Calu3 (cell line): ENCODE measurements around the gene ATXN7L2. TPM values are rescaled to one million over a fixed set of nuclear protein-coding genes. Genes with fewer than 3 reads are reported as not detected.

ENCODE experiments used
- BruUV-seq: library from RNA; stranded (reverse); fragments of 400-500 nt; replicated peaks from 2 replicates; lab custom pipeline; 2021; lab: Mats Ljungman, UMichigan
- CTCF ChIA-PET: fragments of 300-600 bp; sonication (Branson Sonifier 250); formaldehyde crosslinking; loops from one replicate; lab custom pipeline; 2022; ENCODE audit warnings: antibody characterized with exemption; lab: Charles Lee
- DNase-seq: peaks from one replicate; pipeline ENCODE4 v3.0.0; 2022
- H3K27ac Mint-ChIP-seq: one replicate; pipeline ENCODE4 v1.8.0; 2022; ENCODE audit warnings: mixed read lengths; ENCODE audit not compliant: unreplicated experiment
- H3K27me3 Mint-ChIP-seq: one replicate; pipeline ENCODE4 v1.8.0; 2022; ENCODE audit warnings: mixed read lengths; ENCODE audit not compliant: unreplicated experiment
- H3K36me3 Mint-ChIP-seq: one replicate; pipeline ENCODE4 v1.8.0; 2022; ENCODE audit warnings: mild to moderate bottlenecking, moderate library complexity, mixed read lengths; ENCODE audit not compliant: insufficient read depth, unreplicated experiment
- H3K4me1 Mint-ChIP-seq: one replicate; pipeline ENCODE4 v1.8.0; 2022; ENCODE audit warnings: mild to moderate bottlenecking, low read depth, mixed read lengths; ENCODE audit not compliant: unreplicated experiment
- H3K4me3 Mint-ChIP-seq: one replicate; pipeline ENCODE4 v1.8.0; 2022; ENCODE audit warnings: mild to moderate bottlenecking, low read depth, moderate library complexity, mixed read lengths; ENCODE audit not compliant: unreplicated experiment
- H3K9me3 Mint-ChIP-seq: one replicate; pipeline ENCODE4 v1.8.0; 2022; ENCODE audit warnings: low read depth, mixed read lengths; ENCODE audit not compliant: unreplicated experiment
- CTCF ChIP-seq: fragments of 200-600 bp; IDR thresholded peaks from one replicate; pipeline ENCODE4 v1.8.0; 2022; ENCODE audit warnings: antibody characterized with exemption; ENCODE audit not compliant: unreplicated experiment
- intact Hi-C: fragments of 100-400 bp; cut with micrococcal nuclease; formaldehyde crosslinking; loops from one replicate; pipeline ENCODE4 v1.10.0; 2022; ENCODE audit not compliant: unreplicated experiment
- total RNA-seq: library from RNA; stranded (reverse); gene quantifications from 2 replicates; pipeline ENCODE4 v1.2.3, GENCODE V29; 2022

The ATXN7L2 gene
- total RNA-seq, 1 experiment from 2014 or later, result 4.3 TPM

- Mint-ChIP-seq H3K4me3 (no peak overlapping the region), H3K9me3 (no peaks in the 10 kb centered on the region), H3K27ac (no peak overlapping the region), H3K4me1 (peaks cover 6% of the 10 kb centered on the region), H3K27me3 (peaks cover 66% of the 10 kb centered on the region), H3K36me3 (peaks cover 5% of the 10 kb centered on the region)
- no TSS peak for BruUV-seq
- intact Hi-C loops, result no loop called here
- no peak for DNase-seq
- no peak for TF ChIP-seq CTCF
- CTCF ChIA-PET, result no interaction called here
Observed at GRCh38 chr1:109528712-109529111, 45.0 kb downstream of the ATXN7L2 start.

GRCh38 chr1:109529881-109530456 lies 46.3 kb downstream of the ATXN7L2 start:
- Mint-ChIP-seq H3K4me3 (no peak overlapping the region), H3K36me3 (peaks cover 5% of the 10 kb centered on the region), H3K27me3 (peaks cover 65% of the 10 kb centered on the region), H3K4me1 (peaks cover 6% of the 10 kb centered on the region), H3K9me3 (no peaks in the 10 kb centered on the region), H3K27ac (no peak overlapping the region)
- intact Hi-C loops, result no loop called here
- DNase-seq, result no peak
- CTCF ChIA-PET, result interaction anchor here (1.0 to 1.4 kb wide), 2 partner anchors 31 to 39 kb away, joined by 3 to 4 read pairs; no protein-coding TSS in a partner anchor
- no TSS peak for BruUV-seq
- TF ChIP-seq CTCF, result no peak

- no peak overlapping the region for H3K27ac Mint-ChIP-seq
- H3K36me3 Mint-ChIP-seq, result peaks cover 5% of the 10 kb centered on the region
- H3K4me1 Mint-ChIP-seq, result peaks cover 6% of the 10 kb centered on the region
- BruUV-seq, result no TSS peak
- peaks cover 62% of the 10 kb centered on the region for H3K27me3 Mint-ChIP-seq
- intact Hi-C loops, result no loop called here
- no peak overlapping the region for H3K4me3 Mint-ChIP-seq
- no peak for TF ChIP-seq CTCF
- no peak for DNase-seq
- CTCF ChIA-PET, result interaction anchor here (1.0 to 1.4 kb wide), 2 partner anchors 31 to 40 kb away, joined by 3 to 4 read pairs; no protein-coding TSS in a partner anchor
- H3K9me3 Mint-ChIP-seq, result no peaks in the 10 kb centered on the region
Observed at GRCh38 chr1:109530457-109531087, 46.9 kb downstream of the ATXN7L2 start.

- Mint-ChIP-seq H3K36me3 (peaks cover 5% of the 10 kb centered on the region), H3K27ac (no peak overlapping the region)
- intact Hi-C loops, result no loop called here
Observed at GRCh38 chr1:109531380-109531779, 47.7 kb downstream of the ATXN7L2 start.

More at GRCh38 chr1:109531380-109531779, 47.7 kb downstream of the ATXN7L2 start:
- CTCF ChIA-PET, result interaction anchor here (1.0 to 2.5 kb wide), 4 partner anchors 14 to 41 kb away, joined by 3 to 23 read pairs (median 14); partner anchors contain the start of gene CYB561D1
- H3K9me3 Mint-ChIP-seq, result no peaks in the 10 kb centered on the region
- H3K4me3 Mint-ChIP-seq, result no peak overlapping the region
- no peak for DNase-seq
- H3K4me1 Mint-ChIP-seq, result peaks cover 6% of the 10 kb centered on the region
- no peak for TF ChIP-seq CTCF
- peaks cover 54% of the 10 kb centered on the region for H3K27me3 Mint-ChIP-seq
- BruUV-seq, result no TSS peak
